Vagina (tissue), 2 donors: ENCODE results near the gene TOP3A. TPM values are rescaled to one million over a fixed set of nuclear protein-coding genes. Genes with fewer than 3 reads are reported as not detected.

Experiments
- DNase-seq, 2 donors: peaks; one replicate each; pipeline ENCODE4 v3.0.0-alpha.2; 2017; ENCODE audit errors: extremely low spot score in 2 of 2
- H3K27ac ChIP-seq: fragments of 200-600 bp; sonication (generic); one replicate; pipeline ENCODE4 v1.5.1; 2019
- H3K27me3 ChIP-seq: fragments of 200-600 bp; sonication (generic); one replicate; pipeline ENCODE4 v1.5.1; 2019
- H3K36me3 ChIP-seq, 2 donors: fragments of 200-600 bp; sonication (generic); one replicate each; pipeline ENCODE4 v1.5.1; 2017 to 2019
- H3K4me1 ChIP-seq: fragments of 200-600 bp; sonication (generic); one replicate; pipeline ENCODE4 v1.5.1; 2019
- H3K4me3 ChIP-seq, 2 donors: fragments of 200-600 bp; sonication (generic); 1 replicate in 1 of 2; 2 replicates in 1 of 2; pipeline ENCODE4 v1.5.1; 2016 to 2019
- H3K9me3 ChIP-seq: fragments of 200-600 bp; sonication (generic); one replicate; pipeline ENCODE4 v1.5.1; 2019
- CTCF ChIP-seq, 3 experiments: fragments of 450-650 bp in 2 of 3; fragments of 200-600 bp in 1 of 3; sonication (generic) in 1 of 3; IDR thresholded peaks; one replicate each; pipeline ENCODE4 v1.5.1; 2017 to 2019; ENCODE audit warnings: antibody characterized with exemption in 3 of 3, mild to moderate bottlenecking in 2 of 3, moderate library complexity in 2 of 3
- POLR2A ChIP-seq, 2 donors: fragments of 450-650 bp; IDR thresholded peaks; one replicate each; pipeline ENCODE4 v1.6.1; 2017; ENCODE audit warnings: antibody characterized with exemption in 2 of 2, mild to moderate bottlenecking in 2 of 2, moderate library complexity in 2 of 2
- POLR2AphosphoS5 ChIP-seq, 2 donors: sonication (generic); formaldehyde crosslinking; IDR thresholded peaks; one replicate each; pipeline ENCODE4 v1.9.0; 2017; ENCODE audit warnings: antibody characterized with exemption in 2 of 2, mild to moderate bottlenecking in 2 of 2, low read depth in 1 of 2; ENCODE audit not compliant: insufficient read depth in 1 of 2
- intact Hi-C: fragments of 100-400 bp; cut with DNase I; formaldehyde crosslinking; loops from one replicate; pipeline ENCODE4 v1.15.1; 2023
- total RNA-seq: library from RNA; depleted of rRNA; stranded (reverse); fragments of >200 nt; gene quantifications from one replicate; pipeline ENCODE4 v1.2.3, GENCODE V29; 2016

The TOP3A gene
- total RNA-seq, 1 donor from 2014 or later: 15.5 TPM

GRCh38 chr17:18230288-18231141 lies 84.3 kb downstream of the TOP3A start:
- Histone ChIP-seq H3K36me3 (peaks cover 0 to 15% of the 10 kb centered on the region in 2 donors), H3K27me3 (no peaks in the 10 kb centered on the region), H3K4me1 (peaks cover 21% of the 10 kb centered on the region), H3K27ac (no peak overlapping the region), H3K9me3 (no peaks in the 10 kb centered on the region), H3K4me3 (no peak overlapping the region)
- no peak for TF ChIP-seq CTCF (IDR thresholded peaks at IDR 0.05)
- TF ChIP-seq POLR2A (IDR thresholded peaks at IDR 0.05): no peak
- no peak for TF ChIP-seq POLR2AphosphoS5 (IDR thresholded peaks at IDR 0.05; ENCODE audit: insufficient read depth in 1 of 2, low read depth in 1 of 2)
- DNase-seq: no peak
- intact Hi-C loops: no loop called here

- H3K4me3 ChIP-seq: no peak overlapping the region
- H3K9me3 ChIP-seq: no peaks in the 10 kb centered on the region
- peaks cover 0 to 10% of the 10 kb centered on the region in 2 donors for H3K36me3 ChIP-seq
- H3K4me1 ChIP-seq: peaks cover 17% of the 10 kb centered on the region
- TF ChIP-seq POLR2A (IDR thresholded peaks at IDR 0.05): no peak
- TF ChIP-seq POLR2AphosphoS5 (IDR thresholded peaks at IDR 0.05; ENCODE audit: insufficient read depth in 1 of 2, low read depth in 1 of 2): no peak
- TF ChIP-seq CTCF (IDR thresholded peaks at IDR 0.05): no peak
- no peaks in the 10 kb centered on the region for H3K27me3 ChIP-seq
- no peak for DNase-seq
- H3K27ac ChIP-seq: no peak overlapping the region
- intact Hi-C loops: no loop called here
Measured at GRCh38 chr17:18229771-18230170, 85.0 kb downstream of the TOP3A start.

- H3K4me3 ChIP-seq: no peak overlapping the region
- H3K4me1 ChIP-seq: peaks cover 22% of the 10 kb centered on the region
- no peaks in the 10 kb centered on the region for H3K9me3 ChIP-seq
- intact Hi-C loops: no loop called here
- no peaks in the 10 kb centered on the region for H3K27me3 ChIP-seq
- TF ChIP-seq POLR2AphosphoS5 (IDR thresholded peaks at IDR 0.05; ENCODE audit: insufficient read depth in 1 of 2, low read depth in 1 of 2): no peak
- TF ChIP-seq CTCF (IDR thresholded peaks at IDR 0.05): no peak
- no peak for TF ChIP-seq POLR2A (IDR thresholded peaks at IDR 0.05)
- DNase-seq: no peak
- H3K36me3 ChIP-seq: peaks cover 0 to 5% of the 10 kb centered on the region in 2 donors
- H3K27ac ChIP-seq: no peak overlapping the region
Measured at GRCh38 chr17:18229254-18229653, 85.5 kb downstream of the TOP3A start.

GRCh38 chr17:18228176-18228682 lies 86.6 kb downstream of the TOP3A start:
- Histone ChIP-seq H3K36me3 (no peaks in the 10 kb centered on the region), H3K4me1 (peaks cover 22% of the 10 kb centered on the region), H3K27ac (no peak overlapping the region), H3K27me3 (no peaks in the 10 kb centered on the region), H3K9me3 (no peaks in the 10 kb centered on the region), H3K4me3 (no peak overlapping the region)
- intact Hi-C loops: no loop called here
- no peak for TF ChIP-seq POLR2A (IDR thresholded peaks at IDR 0.05)
- no peak for TF ChIP-seq POLR2AphosphoS5 (IDR thresholded peaks at IDR 0.05; ENCODE audit: insufficient read depth in 1 of 2, low read depth in 1 of 2)
- TF ChIP-seq CTCF (IDR thresholded peaks at IDR 0.05): no peak
- DNase-seq: no peak

- H3K4me3 ChIP-seq: no peak overlapping the region
- H3K27me3 ChIP-seq: no peaks in the 10 kb centered on the region
- no peak for TF ChIP-seq POLR2AphosphoS5 (IDR thresholded peaks at IDR 0.05; ENCODE audit: insufficient read depth in 1 of 2, low read depth in 1 of 2)
- no peak for TF ChIP-seq CTCF (IDR thresholded peaks at IDR 0.05)
- TF ChIP-seq POLR2A (IDR thresholded peaks at IDR 0.05): no peak
- no peaks in the 10 kb centered on the region for H3K36me3 ChIP-seq
- peaks cover 22% of the 10 kb centered on the region for H3K4me1 ChIP-seq
- H3K27ac ChIP-seq: no peak overlapping the region
- no peak for DNase-seq
- H3K9me3 ChIP-seq: no peaks in the 10 kb centered on the region
- intact Hi-C loops: no loop called here
Measured at GRCh38 chr17:18227635-18228034, 87.2 kb downstream of the TOP3A start.
